GM12874 (cell line): ENCODE measurements around the gene SRCIN1.

Experiments
- TF ChIP-seq, protein P1 (sequence below): IDR thresholded peaks from 2 replicates; pipeline ENCODE4 v1.5.1; 2011; ENCODE audit warnings: low read depth, mild to moderate bottlenecking, control low read depth, low read length, moderate library complexity; ENCODE audit not compliant: insufficient read depth

SRCIN1 gene

DNA sequence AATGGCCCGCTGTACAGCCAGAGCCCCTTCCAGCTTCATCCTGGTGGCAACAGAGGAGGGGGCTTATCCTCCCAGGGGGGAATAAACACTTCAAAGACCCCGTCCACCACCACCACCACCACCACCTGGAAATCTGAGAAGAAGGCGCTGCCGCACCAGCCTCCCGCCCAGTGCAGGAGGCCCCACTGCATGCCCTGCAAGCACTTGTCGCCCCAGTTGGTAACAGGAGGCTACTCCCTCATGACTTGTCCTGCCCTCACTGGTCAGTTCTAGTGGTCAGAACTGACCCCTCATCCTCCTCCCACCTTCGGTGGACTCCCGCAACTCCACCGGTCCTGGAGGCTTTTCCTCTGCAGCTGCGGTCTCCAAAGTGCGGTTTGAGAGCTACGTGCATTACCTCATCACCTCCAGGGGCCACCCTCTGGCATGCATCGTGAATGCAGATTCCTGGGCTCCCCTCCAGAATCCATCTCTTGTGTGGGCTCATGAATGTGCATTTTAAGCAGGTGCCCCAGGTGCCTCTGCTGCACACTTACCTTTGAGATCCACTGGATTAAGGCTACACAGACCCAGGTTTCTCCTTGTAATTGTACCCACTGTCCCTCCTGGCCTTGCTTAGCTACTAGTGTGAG lies 71.8 kb downstream of the SRCIN1 start:
- TF ChIP-seq, protein P1, sequence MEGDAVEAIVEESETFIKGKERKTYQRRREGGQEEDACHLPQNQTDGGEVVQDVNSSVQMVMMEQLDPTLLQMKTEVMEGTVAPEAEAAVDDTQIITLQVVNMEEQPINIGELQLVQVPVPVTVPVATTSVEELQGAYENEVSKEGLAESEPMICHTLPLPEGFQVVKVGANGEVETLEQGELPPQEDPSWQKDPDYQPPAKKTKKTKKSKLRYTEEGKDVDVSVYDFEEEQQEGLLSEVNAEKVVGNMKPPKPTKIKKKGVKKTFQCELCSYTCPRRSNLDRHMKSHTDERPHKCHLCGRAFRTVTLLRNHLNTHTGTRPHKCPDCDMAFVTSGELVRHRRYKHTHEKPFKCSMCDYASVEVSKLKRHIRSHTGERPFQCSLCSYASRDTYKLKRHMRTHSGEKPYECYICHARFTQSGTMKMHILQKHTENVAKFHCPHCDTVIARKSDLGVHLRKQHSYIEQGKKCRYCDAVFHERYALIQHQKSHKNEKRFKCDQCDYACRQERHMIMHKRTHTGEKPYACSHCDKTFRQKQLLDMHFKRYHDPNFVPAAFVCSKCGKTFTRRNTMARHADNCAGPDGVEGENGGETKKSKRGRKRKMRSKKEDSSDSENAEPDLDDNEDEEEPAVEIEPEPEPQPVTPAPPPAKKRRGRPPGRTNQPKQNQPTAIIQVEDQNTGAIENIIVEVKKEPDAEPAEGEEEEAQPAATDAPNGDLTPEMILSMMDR, result no peak

DNA sequence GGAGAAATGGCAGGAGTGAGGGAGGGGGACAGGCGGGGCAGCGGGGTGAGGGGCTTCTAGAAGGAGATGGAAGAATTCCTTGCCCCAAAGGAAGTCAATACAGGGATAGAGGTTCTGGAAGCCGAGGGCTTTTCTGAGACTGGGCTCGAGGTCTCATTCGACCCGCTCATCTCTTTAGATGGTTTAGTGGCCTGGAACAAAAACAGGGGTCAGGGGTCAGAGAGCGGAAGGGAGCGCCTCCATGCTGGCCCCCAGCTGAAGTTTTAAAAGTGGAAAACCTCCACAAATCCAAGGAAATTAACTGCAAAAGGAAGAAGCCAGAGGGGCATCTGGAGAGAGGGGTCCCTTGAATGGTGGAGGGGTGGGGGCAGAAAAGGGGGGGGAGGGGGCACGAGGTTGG lies 72.5 kb downstream of the SRCIN1 start:
- TF ChIP-seq, protein P1, result no peak

DNA sequence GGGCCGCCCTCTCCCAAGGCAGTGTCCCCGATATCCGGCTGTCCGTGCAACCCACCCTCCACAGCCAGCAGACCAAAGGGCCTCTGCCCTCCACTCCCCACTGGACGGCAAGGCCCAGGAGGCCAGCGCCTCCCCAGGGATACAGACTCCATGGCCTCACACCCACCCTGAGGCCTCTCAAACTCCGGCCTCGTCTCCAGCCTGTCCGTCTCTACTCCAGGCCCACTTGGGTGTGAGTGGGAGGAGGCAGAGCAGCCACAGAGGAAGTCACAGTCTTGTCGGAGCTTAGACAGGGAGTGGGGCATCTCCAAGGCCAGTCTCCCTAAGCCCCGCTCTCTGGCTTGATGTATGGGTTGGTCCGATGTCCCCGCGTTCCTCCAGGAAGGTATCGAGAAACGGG lies 73.3 kb downstream of the SRCIN1 start:
- TF ChIP-seq, protein P1, result no peak

DNA sequence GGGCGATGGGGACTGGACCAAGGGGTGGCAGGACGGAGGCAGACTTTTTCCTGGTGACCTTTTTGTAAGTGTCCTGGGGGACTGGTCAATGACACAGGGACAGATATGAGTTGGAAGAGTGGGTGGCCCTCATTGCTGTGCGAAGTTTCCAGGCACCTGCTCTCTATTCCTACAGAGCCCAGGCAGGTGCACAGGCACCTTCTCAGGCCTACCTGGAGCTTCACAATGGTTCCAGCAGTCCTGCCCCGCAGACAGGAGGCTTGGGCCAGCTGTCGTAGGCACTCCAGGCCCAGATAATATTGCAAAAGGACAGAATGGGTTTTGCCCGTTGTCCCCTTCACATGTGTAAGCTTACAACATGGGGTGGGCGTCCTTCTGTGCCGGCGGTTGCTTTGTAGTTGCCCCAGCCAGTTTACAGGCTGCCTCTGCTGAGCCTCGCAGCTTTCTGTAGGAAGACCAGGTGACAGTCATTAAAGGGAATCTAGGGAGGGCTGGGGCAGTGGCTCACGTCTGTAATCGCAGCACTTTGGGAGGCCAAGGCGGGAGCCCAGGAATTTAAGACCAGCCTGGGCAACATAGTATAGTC lies 93.2 kb downstream of the SRCIN1 start:
- TF ChIP-seq, protein P1, result no peak

DNA sequence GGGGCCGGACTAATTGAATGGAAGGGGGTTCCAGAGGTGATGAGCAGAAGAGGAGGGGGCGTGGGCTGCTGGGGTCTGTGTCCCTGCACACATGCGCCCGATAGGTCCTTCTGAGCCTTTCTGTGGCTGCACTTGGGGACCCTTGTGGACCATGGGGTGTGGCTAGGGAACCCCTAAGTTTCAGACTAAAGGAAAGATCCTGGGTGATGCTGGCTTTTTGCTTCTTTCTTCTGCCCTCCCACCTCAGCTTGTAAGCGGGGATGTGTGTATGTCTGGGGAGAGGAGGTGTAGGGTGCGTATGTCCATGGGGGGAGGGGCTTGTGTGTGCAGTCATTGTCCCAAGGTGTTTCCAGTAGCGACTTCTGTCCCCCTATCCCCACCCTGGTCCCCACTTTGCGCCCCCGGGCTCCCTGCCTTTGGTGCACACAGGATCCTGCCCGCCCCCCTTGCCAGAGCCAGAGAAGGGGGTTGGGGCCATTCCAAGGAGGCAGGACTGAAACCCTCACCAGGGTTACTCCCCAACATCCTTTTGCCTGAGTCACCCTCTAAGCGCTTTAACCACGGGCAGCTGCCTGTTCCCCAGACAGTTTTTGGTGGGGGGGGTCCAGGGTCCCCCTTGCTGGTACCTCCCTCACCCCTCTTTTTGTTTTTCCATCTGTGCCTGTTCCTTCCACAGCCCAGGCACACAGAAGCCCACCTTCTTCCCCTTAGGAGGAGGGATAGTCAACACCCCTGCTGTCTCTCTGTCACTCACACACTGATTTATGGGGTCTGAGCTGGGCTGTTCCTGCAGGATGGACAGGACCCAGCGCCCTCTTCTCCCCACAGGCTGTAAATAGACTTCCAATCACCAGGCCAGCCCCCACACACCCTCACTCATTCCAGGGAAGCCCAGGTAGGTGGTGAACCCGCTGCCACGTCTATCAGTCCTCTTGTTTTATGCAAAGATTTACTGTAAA lies 94.3 kb downstream of the SRCIN1 start:
- TF ChIP-seq, protein P1, result no peak

DNA sequence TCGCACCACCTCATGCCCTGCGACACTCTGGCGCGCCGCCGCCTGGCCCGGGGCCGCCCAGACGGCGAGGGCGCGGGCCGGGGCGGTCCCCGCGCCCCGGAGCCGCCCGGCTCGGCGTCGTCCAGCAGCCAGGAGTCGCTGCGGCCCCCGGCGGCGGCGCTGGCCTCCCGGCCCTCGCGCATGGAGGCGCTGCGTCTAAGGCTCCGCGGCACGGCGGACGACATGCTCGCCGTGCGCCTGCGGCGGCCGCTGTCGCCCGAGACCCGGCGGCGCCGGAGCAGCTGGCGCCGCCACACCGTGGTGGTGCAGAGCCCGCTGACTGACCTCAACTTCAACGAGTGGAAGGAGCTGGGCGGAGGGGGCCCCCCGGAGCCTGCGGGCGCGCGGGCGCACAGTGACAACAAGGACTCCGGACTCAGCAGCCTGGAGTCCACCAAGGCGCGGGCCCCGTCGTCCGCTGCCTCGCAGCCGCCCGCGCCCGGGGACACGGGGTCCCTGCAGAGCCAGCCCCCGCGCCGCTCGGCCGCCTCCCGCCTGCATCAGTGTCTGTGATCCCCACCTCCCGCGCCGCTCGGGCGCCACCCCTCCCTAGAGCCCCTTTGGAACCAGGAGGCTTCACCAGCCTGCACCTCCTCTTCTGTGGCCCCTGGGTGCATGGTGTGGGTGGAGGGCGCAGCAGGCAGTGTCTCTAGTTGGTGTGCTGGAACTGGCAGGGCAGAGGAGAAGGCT lies 95.2 kb downstream of the SRCIN1 start:
- TF ChIP-seq, protein P1, result no peak
